Suprapubic skin (tissue), 4 donors: Measurements from ENCODE around the gene SYT1. TPM values are rescaled to one million over a fixed set of nuclear protein-coding genes. Genes with fewer than 3 reads are reported as not detected.

Experiments
- DNase-seq, 2 donors: peaks; one replicate each; pipeline ENCODE4 v3.0.0-alpha.2; 2019; ENCODE audit warnings: low spot score in 2 of 2
- H3K27ac ChIP-seq: fragments of 200-600 bp; sonication (generic); one replicate; pipeline ENCODE4 v1.5.1; 2019
- H3K27me3 ChIP-seq: fragments of 200-600 bp; sonication (generic); one replicate; pipeline ENCODE4 v1.5.1; 2019
- H3K36me3 ChIP-seq: fragments of 200-600 bp; sonication (generic); one replicate; pipeline ENCODE4 v1.5.1; 2019
- H3K4me1 ChIP-seq: fragments of 200-600 bp; sonication (generic); one replicate; pipeline ENCODE4 v1.5.1; 2019
- H3K4me3 ChIP-seq: fragments of 200-600 bp; sonication (generic); one replicate; pipeline ENCODE4 v1.5.1; 2019; ENCODE audit warnings: mild to moderate bottlenecking
- H3K9me3 ChIP-seq: fragments of 200-600 bp; sonication (generic); one replicate; pipeline ENCODE4 v1.5.1; 2019
- CTCF ChIP-seq, 2 donors: fragments of 200-600 bp in 1 of 2; fragments of 450-650 bp in 1 of 2; sonication (generic) in 1 of 2; IDR thresholded peaks; one replicate each; pipeline ENCODE4 v1.5.1; 2016 to 2019; ENCODE audit warnings: antibody characterized with exemption in 2 of 2, mild to moderate bottlenecking in 1 of 2, moderate library complexity in 1 of 2
- EP300 ChIP-seq: sonication (generic); formaldehyde crosslinking; IDR thresholded peaks from one replicate; pipeline ENCODE4 v1.6.1; 2017; ENCODE audit warnings: antibody characterized with exemption
- POLR2A ChIP-seq, 2 donors: fragments of 450-650 bp; IDR thresholded peaks; one replicate each; pipeline ENCODE4 v1.6.1; 2017; ENCODE audit warnings: antibody characterized with exemption in 2 of 2, mild to moderate bottlenecking in 2 of 2, moderate library complexity in 2 of 2
- POLR2AphosphoS5 ChIP-seq, 3 donors: sonication (generic); formaldehyde crosslinking; IDR thresholded peaks; one replicate each; pipeline ENCODE4 v1.6.1; 2017; ENCODE audit warnings: antibody characterized with exemption in 3 of 3
- WGBS: methylation state at CpG from one replicate; pipeline ENCODE4 v1.1.5; 2018; 5-methylcytosine and 5-hydroxymethylcytosine counted together
- total RNA-seq, 4 donors: library from RNA; depleted of rRNA; stranded (reverse); fragments of >200 nt; gene quantifications; one replicate each; pipeline ENCODE4 v1.1.0, GENCODE V29; 2016

Gene SYT1
- total RNA-seq, 4 donors from 2014 or later: 0.15 to 0.31 TPM; not detected in 2

- DNase-seq: no peak
- 66% methylated on average over 4 of the region's 4 CpGs for WGBS
- TF ChIP-seq POLR2AphosphoS5 (IDR thresholded peaks at IDR 0.05): no peak
- TF ChIP-seq POLR2A (IDR thresholded peaks at IDR 0.05): no peak
- TF ChIP-seq CTCF (IDR thresholded peaks at IDR 0.05): no peak
- TF ChIP-seq EP300: no peak
Observed at GRCh38 chr12:78938341-78939084, 73.9 kb downstream of the SYT1 start.

GRCh38 chr12:78949532-78949931 lies 85.0 kb downstream of the SYT1 start:
- H3K36me3 ChIP-seq: no peaks in the 10 kb centered on the region
- no peak overlapping the region for H3K27ac ChIP-seq
- no peak overlapping the region for H3K4me3 ChIP-seq
- H3K9me3 ChIP-seq: no peaks in the 10 kb centered on the region
- no peaks in the 10 kb centered on the region for H3K27me3 ChIP-seq
- no peaks in the 10 kb centered on the region for H3K4me1 ChIP-seq
- no peak for TF ChIP-seq EP300
- no peak for TF ChIP-seq POLR2A (IDR thresholded peaks at IDR 0.05)
- TF ChIP-seq POLR2AphosphoS5 (IDR thresholded peaks at IDR 0.05): no peak
- TF ChIP-seq CTCF (IDR thresholded peaks at IDR 0.05): no peak
- DNase-seq: no peak

More at GRCh38 chr12:78938341-78939084, 73.9 kb downstream of the SYT1 start:
- no peaks in the 10 kb centered on the region for H3K36me3 ChIP-seq
- H3K27ac ChIP-seq: no peak overlapping the region
- H3K9me3 ChIP-seq: no peaks in the 10 kb centered on the region
- no peaks in the 10 kb centered on the region for H3K27me3 ChIP-seq
- no peak overlapping the region for H3K4me3 ChIP-seq
- H3K4me1 ChIP-seq: no peaks in the 10 kb centered on the region

GRCh38 chr12:78951803-78952551 lies 87.4 kb downstream of the SYT1 start:
- no peak for DNase-seq
- TF ChIP-seq POLR2AphosphoS5 (IDR thresholded peaks at IDR 0.05): no peak
- no peak for TF ChIP-seq CTCF (IDR thresholded peaks at IDR 0.05)
- TF ChIP-seq EP300: no peak
- TF ChIP-seq POLR2A (IDR thresholded peaks at IDR 0.05): no peak
- no peaks in the 10 kb centered on the region for H3K4me1 ChIP-seq
- H3K4me3 ChIP-seq: no peak overlapping the region
- no peaks in the 10 kb centered on the region for H3K27me3 ChIP-seq
- 79% methylated on average over 11 of the region's 11 CpGs for WGBS
- no peaks in the 10 kb centered on the region for H3K36me3 ChIP-seq
- no peaks in the 10 kb centered on the region for H3K9me3 ChIP-seq
- H3K27ac ChIP-seq: no peak overlapping the region

DNA sequence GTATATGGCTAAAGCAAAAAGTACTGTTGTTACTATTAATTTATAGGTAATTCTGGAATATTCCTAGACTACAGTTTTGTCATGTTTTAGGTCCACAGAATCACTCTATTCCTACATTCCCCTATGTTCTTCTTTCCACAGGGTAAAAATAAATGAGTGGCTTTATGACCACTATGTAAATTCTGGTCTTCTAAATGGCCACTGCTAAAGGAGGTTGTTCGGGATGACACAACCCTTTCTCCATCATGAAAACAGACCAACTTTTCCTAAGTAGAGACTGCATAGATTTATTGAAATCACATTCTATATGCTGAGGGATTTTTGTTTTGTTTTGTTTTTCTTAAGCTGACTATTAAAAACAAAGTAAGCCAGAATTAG lies 88.0 kb downstream of the SYT1 start:
- Histone ChIP-seq H3K4me1 (no peaks in the 10 kb centered on the region), H3K9me3 (no peaks in the 10 kb centered on the region), H3K27me3 (no peaks in the 10 kb centered on the region), H3K36me3 (no peaks in the 10 kb centered on the region), H3K27ac (no peak overlapping the region), H3K4me3 (no peak overlapping the region)
- no peak for DNase-seq
- TF ChIP-seq CTCF (IDR thresholded peaks at IDR 0.05) (no peak), POLR2AphosphoS5 (IDR thresholded peaks at IDR 0.05) (no peak), EP300 (no peak), POLR2A (IDR thresholded peaks at IDR 0.05) (no peak)
- WGBS: 92% methylated on average over 1 of the region's 1 CpG

DNA sequence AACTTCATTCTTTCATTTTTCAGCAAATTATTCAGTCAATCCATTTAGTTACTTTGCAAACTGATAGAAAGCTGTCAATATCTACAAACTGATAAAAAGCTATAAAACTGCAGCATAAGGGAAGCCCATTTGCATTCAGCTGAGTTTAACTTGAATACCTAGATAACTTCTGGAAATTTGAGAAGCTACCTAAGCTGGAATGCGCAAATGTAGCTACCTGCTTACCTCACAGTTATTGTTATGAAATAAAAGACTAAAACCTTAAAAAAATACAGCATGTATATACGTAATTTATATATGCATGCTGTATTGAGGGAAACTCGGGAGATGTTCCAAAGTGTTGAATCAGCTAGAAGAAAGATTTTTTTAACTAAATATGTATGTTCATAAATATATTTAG lies 94.4 kb downstream of the SYT1 start:
- H3K27me3 ChIP-seq: no peaks in the 10 kb centered on the region
- DNase-seq: no peak
- no peak overlapping the region for H3K27ac ChIP-seq
- WGBS: 77% methylated on average over 3 of the region's 3 CpGs
- H3K4me3 ChIP-seq: no peak overlapping the region
- no peaks in the 10 kb centered on the region for H3K4me1 ChIP-seq
- H3K36me3 ChIP-seq: no peaks in the 10 kb centered on the region
- no peak for TF ChIP-seq EP300
- no peak for TF ChIP-seq POLR2AphosphoS5 (IDR thresholded peaks at IDR 0.05)
- TF ChIP-seq POLR2A (IDR thresholded peaks at IDR 0.05): no peak
- TF ChIP-seq CTCF (IDR thresholded peaks at IDR 0.05): no peak
- no peaks in the 10 kb centered on the region for H3K9me3 ChIP-seq
